ENCODE data around the gene IFNGR1.

- TF ChIP-seq, protein P1, sequence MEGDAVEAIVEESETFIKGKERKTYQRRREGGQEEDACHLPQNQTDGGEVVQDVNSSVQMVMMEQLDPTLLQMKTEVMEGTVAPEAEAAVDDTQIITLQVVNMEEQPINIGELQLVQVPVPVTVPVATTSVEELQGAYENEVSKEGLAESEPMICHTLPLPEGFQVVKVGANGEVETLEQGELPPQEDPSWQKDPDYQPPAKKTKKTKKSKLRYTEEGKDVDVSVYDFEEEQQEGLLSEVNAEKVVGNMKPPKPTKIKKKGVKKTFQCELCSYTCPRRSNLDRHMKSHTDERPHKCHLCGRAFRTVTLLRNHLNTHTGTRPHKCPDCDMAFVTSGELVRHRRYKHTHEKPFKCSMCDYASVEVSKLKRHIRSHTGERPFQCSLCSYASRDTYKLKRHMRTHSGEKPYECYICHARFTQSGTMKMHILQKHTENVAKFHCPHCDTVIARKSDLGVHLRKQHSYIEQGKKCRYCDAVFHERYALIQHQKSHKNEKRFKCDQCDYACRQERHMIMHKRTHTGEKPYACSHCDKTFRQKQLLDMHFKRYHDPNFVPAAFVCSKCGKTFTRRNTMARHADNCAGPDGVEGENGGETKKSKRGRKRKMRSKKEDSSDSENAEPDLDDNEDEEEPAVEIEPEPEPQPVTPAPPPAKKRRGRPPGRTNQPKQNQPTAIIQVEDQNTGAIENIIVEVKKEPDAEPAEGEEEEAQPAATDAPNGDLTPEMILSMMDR (IDR thresholded peaks at IDR 0.05; ENCODE audit: low read length) = no peak
- no peak for TF ChIP-seq EZH2phosphoT487 (IDR thresholded peaks at IDR 0.05; ENCODE audit: low read length)
Observed at GRCh38 chr6:137261361-137261760, 42.2 kb upstream of the IFNGR1 start.
